ENCODE measurements around the gene PRND. TPM values are rescaled to one million over a fixed set of nuclear protein-coding genes. Genes with fewer than 3 reads are reported as not detected.

Gene PRND
- polyA plus RNA-seq, 1 experiment = not detected

- H3K4me3 ChIP-seq (ENCODE audit: low read depth, low read length) = no peak overlapping the region
- no peak for TF ChIP-seq CTCF (IDR thresholded peaks at IDR 0.05; ENCODE audit: low read depth, low read length)
- no peak for DNase-seq (ENCODE audit: low read depth, low spot score)
- ChIA-PET CTCF (interaction anchor here (1.7 kb wide), 1 partner anchor 327 kb away, joined by 3 read pairs; no protein-coding TSS in a partner anchor), POLR2A (no interaction called here)
- peaks cover 5% of the 10 kb centered on the region for H3K9me3 ChIP-seq (ENCODE audit: control insufficient read depth, insufficient read depth, low read length)
- H3K27me3 ChIP-seq (ENCODE audit: control insufficient read depth, insufficient read depth, low read length) = peaks cover 2% of the 10 kb centered on the region
- no peak overlapping the region for H3K27ac ChIP-seq (ENCODE audit: low read depth, low read length)
Measured at GRCh38 chr20:4773736-4774135, 52.0 kb downstream of the PRND start.

- peaks cover 5% of the 10 kb centered on the region for H3K9me3 ChIP-seq (ENCODE audit: control insufficient read depth, insufficient read depth, low read length)
- CTCF ChIA-PET = no interaction called here
Measured at GRCh38 chr20:4774207-4774606, 52.5 kb downstream of the PRND start.

GRCh38 chr20:4775322-4776078 is 53.8 kb downstream of the PRND start:
- no peak for DNase-seq (ENCODE audit: low read depth, low spot score)
- Histone ChIP-seq H3K27me3 (ENCODE audit: control insufficient read depth, insufficient read depth, low read length) (peaks cover 2% of the 10 kb centered on the region), H3K27ac (ENCODE audit: low read depth, low read length) (no peak overlapping the region), H3K9me3 (ENCODE audit: control insufficient read depth, insufficient read depth, low read length) (peaks cover 5% of the 10 kb centered on the region), H3K4me3 (ENCODE audit: low read depth, low read length) (no peak overlapping the region)
- ChIA-PET CTCF (no interaction called here), POLR2A (no interaction called here)
- TF ChIP-seq CTCF (IDR thresholded peaks at IDR 0.05; ENCODE audit: low read depth, low read length) = no peak

More at GRCh38 chr20:4774207-4774606, 52.5 kb downstream of the PRND start:
- Histone ChIP-seq H3K27ac (ENCODE audit: low read depth, low read length) (no peak overlapping the region), H3K27me3 (ENCODE audit: control insufficient read depth, insufficient read depth, low read length) (peaks cover 2% of the 10 kb centered on the region), H3K4me3 (ENCODE audit: low read depth, low read length) (no peak overlapping the region)
- TF ChIP-seq CTCF (IDR thresholded peaks at IDR 0.05; ENCODE audit: low read depth, low read length) = no peak
- POLR2A ChIA-PET = no interaction called here
- no peak for DNase-seq (ENCODE audit: low read depth, low spot score)

GRCh38 chr20:4776079-4776630 is 54.4 kb downstream of the PRND start:
- TF ChIP-seq CTCF (IDR thresholded peaks at IDR 0.05; ENCODE audit: low read depth, low read length) = no peak
- DNase-seq (ENCODE audit: low read depth, low spot score) = no peak
- H3K9me3 ChIP-seq (ENCODE audit: control insufficient read depth, insufficient read depth, low read length) = peaks cover 5% of the 10 kb centered on the region
- ChIA-PET CTCF (no interaction called here), POLR2A (no interaction called here)
- no peak overlapping the region for H3K4me3 ChIP-seq (ENCODE audit: low read depth, low read length)
- H3K27me3 ChIP-seq (ENCODE audit: control insufficient read depth, insufficient read depth, low read length) = peaks cover 2% of the 10 kb centered on the region
- H3K27ac ChIP-seq (ENCODE audit: low read depth, low read length) = no peak overlapping the region

Other genes starting within 250 kb of the PRND start
- gene PRNP, start 35.5 kb upstream of the PRND start, polyA plus RNA-seq (2011; rRNA removed) = 242 and 258 TPM in 2 replicates
- gene RASSF2, start 101.7 kb downstream of the PRND start, polyA plus RNA-seq (2011; rRNA removed) = 23.3 and 23.6 TPM in 2 replicates

Measured in AG04450 (cell line).